Stimulated activated CD8-positive, alpha-beta memory T cell treated with anti-CD3 and anti-CD28 coated beads, Interleukin-7, amount 100 ng/mL, for 4 hours (primary cell): ENCODE data around the gene SUPV3L1.
"Not testable (repeated sequence)": the region's sequence is repeated elsewhere in the genome, so short reads cannot be mapped to it uniquely, and the experiment has no call there.

Experiments used
- DNase-seq, 2 donors: peaks; one replicate each; pipeline ENCODE4 v3.0.0-alpha.2; 2020; ENCODE audit warnings: low read depth in 2 of 2

The SUPV3L1 gene

DNA sequence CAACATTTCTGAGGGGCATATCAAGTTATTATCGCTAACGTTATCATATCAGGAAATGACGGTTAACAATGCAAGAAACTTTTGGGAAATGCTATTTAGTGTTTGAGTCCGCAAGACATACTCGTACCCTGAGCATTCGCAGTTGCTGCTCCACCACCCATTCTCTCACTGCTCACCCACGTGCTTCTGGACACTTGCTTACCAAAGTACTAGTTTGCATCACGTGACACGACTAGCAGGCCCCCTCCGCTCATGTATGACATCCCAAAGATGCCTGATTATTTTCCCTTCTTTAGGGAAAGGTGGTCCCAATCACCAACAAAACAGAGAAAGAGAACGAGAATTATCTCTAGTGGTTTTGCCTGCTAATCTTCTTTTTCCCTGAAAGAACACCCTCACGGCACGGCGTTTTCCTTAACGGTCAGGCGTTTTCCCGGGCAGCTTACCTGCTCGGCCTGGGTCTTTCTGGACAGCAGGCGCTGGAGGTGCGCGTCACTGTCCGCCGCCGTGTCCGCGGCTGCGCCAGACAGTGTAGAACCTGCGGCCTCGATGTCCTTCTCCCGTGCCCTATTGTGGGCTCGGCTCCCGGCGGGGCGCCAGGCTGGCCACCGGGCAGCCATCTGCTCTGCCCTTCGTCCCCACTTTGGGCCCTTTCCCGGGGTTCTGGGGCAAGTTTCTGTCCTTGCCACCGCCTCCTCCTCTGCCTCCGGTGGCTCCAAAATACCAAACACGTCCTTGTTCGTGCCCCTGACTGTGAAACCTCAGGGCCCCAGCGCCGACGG lies at the start of gene SUPV3L1:
Gene SUPV3L1, plus strand, starts transcription at position 492 of the 782 bp plus-strand sequence. Its CDS starts 58 bp downstream, at position 550.
- peak; percentile 78 to 84 for DNase-seq

DNA sequence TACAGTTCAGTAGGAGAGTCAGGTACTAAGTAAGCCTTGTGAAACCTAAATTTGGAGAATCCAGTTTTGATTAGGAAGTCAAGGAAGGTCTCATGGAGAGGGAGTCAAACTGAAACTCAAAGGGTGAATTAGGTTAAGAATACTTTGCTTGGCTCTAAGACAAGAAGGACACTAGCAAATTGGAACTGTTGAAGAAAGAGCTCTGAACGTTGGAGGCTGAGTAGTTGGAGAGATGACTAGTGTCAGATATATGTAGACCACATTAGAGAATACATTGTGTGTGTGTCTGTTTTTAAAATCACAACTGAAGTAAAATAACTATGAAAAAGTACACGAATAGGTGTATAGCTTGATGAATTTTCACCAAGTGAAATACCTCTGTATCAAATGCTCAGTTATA lies 49.8 kb upstream of the SUPV3L1 start:
- DNase-seq: no peak

DNA sequence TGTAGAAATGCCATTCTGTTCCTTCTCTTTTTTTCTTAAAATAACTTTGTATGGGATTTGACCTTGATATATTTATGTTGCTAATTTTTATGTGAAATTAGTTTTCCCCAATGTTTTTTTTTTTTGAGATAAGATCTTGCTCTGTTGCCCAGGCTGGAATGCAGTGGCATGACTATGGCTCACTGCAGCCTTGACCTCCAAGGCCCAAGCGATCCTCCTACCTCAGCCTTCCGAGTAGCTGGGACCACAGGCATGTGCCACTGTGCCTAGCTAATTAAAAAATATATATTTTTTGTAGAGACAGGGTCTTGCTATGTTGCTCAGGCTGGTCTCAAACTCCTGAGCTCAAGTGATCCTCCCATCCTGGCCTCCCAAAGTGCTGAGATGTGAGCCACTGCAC lies 40.1 kb upstream of the SUPV3L1 start:
- no peak for DNase-seq

DNA sequence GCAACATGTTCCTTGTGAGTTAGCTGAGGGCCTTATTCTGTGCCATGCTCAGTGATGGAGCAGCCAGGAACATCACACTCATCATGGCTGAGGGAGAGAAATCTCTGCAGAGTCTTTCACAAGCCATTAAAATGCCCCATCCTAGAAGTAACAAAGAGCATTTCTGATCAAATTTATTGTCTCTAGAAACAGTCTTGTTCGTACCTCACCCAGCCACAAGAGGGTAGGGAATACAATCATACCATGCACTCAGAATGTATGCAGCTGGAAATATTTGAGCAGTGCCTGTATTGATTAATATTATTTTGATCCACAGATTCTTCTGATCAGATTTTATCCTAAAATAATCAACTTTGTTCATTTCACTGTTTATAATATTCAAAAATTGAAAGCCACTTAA lies 38.7 kb upstream of the SUPV3L1 start:
- DNase-seq: no peak

DNA sequence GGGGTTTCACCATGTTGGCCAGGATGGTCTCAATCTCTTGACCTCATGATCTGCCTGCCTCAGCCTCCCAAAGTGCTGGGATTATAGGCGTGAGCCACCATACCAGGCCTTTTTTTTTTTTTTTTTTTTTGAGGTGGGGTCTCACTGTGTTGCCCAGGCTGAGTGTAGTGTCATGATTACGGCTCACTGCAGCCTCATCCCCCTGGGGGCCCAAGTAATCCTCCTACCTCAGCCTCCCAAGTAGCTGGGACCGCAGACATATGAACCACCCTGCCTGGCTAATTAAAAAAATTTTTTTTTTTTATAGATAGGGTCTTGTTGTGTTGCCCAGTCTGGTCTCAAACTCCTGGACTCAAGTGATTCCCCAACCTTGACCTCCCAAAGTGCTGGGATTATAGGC lies 38.0 kb upstream of the SUPV3L1 start:
- DNase-seq: not testable (repeated sequence)

DNA sequence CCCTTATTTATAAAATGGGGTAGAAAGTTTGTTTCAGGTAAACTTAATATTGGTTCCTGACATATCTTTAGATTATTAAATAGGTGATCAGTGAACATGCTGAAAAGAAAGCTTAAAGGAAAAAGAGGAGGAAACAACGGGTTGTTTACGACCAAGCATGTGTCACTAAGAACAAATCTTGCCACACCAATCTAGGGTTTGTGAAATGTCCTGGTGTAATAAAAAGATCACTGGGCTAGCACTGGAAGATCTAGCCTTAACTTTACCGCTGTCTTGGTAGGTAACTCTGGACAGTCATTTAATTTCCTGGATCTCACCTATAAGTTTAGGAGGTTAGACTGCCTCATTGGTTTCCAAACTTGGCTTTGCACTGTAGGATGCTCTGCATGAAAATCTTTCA lies 37.1 kb upstream of the SUPV3L1 start:
- DNase-seq: no peak

DNA sequence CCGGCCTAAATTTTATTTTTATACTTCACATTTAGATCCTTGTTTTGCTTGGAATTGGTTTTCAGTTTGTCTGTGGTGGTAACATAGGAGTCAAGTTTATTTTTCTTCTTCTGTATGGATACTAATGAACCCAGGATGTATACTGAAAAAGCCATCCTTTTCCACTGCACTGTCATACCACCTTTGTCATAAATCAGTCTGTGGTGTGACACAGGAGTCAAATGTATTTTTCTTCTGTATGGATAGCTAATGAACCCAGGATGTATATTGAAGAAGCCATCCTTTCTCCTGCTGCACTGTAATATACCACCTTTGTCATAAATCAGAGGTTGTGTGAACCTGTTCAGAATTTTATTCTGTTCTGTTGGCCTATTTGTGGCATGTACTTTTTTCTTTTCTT lies 34.7 kb upstream of the SUPV3L1 start:
- no peak for DNase-seq

DNA sequence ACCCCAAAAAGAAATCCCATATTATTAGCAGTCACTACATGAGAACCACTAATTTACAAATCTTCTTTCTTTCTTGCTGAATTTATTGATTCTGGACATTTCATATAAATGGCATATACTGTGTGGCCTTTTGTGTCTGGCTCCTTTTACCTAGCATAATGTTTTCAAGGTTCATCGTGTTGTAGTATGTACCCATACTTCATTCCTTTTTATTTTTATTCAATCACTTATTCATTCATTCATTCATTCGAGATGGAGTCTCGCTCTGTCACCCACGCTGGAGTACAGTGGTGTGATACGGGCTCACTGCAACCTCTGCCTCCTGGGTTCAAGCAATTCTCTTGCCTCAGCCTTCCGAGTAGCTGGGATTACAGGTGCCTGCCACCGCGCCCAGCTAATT lies 34.2 kb upstream of the SUPV3L1 start:
- no peak for DNase-seq

DNA sequence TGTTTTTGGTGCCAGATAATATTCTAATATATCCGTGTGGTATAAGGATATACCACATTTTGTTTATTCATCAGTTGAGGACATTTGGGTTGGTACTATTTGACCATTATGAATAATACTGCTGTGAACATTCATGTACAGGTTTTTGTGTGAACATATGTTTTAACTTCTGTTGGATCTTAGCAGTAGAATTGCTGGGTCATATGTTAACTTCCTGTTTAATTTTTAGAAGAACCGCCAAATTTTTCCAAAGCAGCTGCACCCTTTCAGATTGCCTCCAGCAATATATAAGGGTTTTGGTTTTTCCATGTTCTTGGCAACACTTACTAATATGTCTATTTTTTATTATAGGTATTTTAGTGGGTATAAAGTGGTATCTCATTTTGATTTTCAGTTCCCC lies 33.3 kb upstream of the SUPV3L1 start:
- no peak for DNase-seq

DNA sequence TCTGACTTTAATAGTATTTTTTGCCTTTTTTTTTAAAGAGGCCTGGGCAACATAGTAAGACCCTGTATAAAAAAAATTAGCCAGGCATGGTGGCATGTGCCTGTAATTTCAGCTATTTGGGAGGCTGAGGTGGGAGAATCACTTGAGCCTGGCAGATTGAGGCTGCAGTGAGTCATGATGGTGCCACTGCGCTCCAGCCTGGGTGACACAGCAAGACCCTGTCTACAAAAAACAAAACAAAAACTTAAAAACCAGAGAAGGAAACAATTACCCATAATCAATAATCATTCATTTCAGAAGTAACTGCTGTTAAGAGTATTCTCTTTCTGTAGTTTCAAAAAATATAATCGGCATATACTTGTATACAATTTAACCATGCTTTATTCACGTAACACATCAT lies 28.1 kb upstream of the SUPV3L1 start:
- no peak for DNase-seq

DNA sequence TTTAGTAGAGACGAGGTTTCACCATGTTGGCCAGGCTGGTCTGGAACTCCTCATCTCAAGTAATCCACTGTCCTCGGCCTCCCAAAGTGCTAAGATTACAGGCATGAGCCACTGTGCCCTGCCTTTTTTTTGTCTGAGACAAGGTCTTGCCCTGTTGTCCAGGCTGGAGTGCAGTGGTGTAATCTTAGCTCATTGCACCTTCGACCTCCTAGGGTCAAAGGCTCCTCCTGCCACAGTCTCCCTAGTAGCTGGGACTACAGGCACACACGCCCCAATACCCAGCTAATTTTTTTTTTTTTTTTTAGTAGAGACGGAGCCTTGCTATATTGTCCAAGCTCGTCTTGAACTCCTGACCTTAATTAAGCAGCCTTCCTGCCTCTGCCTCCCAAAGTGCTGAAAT lies 26.8 kb upstream of the SUPV3L1 start:
- DNase-seq: no peak

DNA sequence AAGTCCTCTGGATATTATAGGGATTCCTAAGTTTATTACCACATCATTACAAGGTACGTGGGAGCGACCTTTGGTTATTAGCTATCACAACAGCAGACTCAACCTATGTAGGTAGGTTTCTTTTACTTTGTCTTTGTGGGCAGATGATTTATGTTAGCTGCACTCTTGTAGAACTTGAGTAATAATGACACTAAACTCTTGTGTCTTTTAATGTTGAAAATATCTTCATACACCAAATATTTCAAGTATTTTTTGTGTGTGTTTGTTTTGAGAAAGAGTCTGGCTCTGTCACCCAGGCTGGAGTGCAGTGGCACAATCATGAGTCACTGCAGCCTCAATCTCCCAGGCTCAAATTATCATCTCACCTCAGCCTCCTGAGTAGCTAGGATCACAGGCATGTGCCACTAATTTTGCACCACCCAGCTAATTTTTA lies 19.2 kb upstream of the SUPV3L1 start:
- no peak for DNase-seq

DNA sequence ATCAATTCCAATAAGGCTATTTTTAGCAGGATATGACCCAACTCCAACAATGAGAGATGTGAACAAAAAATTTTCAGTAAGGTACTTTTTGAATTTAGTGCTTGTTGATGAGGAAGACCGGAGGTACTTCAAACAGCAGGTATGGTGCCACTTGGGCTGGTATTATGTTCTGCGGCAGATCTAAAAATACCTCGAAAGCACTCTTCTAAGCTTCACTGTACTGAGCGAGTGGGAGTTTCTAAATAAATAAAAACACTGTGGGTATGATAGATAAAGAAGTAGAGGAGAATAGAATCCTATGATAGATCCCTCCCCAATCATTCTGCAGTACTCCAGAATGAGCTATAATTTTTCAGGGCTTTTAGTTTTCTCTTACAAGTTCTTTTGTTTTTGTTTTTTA lies 11.5 kb upstream of the SUPV3L1 start:
- no peak for DNase-seq

DNA sequence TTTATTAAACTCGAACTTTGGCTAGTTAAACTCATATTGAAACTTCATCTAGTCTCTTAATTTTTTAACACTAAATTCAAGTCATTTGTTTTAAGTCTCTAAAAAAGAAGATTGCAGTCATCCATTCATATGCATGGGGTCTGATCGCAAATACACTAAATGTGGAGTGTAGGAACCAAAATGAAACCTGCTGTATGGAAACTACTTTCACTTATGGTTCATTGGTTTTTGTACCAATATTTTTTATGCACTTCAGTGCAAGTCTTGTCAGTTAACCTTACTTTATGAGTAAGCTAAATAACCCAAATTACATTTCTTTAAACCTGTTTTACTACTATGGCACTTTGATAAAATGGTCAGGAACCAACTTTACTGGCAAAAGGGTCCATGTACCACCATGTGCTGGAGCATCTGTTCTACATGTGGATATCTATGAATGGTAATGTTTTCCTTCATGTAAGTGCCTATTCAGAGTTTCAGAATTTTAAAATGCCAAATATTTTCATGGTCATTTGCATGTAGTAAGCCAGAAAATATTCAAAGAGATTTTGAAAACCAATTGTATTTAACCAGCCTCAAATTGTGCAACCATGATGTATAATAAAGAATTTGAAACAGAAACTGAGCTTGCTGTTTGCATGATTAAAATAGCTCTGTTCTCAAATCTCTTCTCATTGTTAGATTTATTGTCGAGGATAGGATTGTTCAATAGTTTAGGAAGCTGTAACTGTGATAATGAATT lies 7.6 kb upstream of the SUPV3L1 start:
- no peak for DNase-seq

DNA sequence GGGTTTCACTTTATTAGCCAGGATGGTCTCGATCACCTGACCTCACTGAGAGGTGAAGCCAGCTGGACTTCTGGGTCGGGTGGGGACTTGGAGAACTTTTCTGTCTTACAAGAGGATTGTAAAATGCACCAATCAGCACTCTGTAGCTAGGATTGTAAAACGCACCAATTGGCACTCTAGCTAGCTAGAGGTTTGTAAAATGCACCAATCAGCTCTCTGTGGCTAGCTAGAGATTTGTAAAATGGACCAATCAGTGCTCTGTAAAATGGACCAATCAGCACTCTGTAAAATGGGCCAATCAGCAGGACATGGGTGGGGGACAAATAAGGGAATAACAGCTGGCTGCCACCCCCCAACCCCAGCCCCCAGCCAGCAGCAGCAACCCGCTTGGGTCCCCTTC lies 4.7 kb upstream of the SUPV3L1 start:
- DNase-seq: not testable (repeated sequence)

DNA sequence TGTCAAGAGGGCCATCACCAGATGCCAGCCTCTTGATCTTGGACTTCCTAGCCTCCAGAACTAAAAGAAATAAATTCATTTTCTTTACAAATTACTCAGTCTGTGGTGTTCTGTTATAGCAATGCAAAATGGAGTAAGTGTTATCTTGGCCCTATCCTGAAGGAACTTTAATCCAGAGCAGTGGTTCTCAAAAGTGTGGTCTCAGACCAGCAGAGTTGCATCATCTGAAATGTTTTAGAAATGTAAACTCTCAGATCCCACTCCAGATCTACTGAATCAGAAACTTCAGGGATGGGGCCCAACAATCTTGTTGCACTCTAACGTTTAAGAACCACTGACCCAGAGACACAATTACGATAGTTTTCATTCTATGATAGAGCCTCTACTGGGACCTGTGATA lies 3.2 kb upstream of the SUPV3L1 start:
- DNase-seq: no peak

DNA sequence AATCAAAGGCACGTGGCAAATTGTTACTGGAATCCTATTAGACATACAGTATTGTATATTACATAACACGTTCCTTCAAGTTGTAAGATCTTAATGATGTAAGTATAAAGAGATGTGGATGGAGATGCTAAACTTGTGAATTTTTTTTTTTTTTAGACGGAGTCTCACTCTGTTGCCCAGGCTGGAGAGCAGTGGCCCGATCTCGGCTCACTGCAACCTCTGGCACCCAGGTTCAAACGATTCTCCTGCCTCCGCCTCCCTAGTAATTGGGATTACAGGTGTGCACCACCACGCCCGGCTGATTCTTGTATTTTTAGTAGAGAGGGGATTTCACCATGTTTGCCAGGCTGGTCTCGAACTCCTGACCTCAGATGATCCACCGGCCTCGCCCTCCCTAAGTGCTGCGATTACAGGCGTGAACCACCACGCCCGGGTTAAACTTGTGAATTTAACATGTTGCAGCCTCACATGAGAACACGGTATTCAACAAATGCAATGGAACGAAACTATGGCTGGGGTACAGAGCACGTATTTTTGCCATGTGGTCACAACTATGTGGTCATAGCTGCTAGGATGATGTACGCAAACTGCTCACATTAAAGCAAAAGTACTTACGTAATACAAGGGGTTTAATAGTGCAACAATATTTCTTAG lies 818 bp upstream of the SUPV3L1 start:
- peak; percentile 19 to 21 for DNase-seq

DNA sequence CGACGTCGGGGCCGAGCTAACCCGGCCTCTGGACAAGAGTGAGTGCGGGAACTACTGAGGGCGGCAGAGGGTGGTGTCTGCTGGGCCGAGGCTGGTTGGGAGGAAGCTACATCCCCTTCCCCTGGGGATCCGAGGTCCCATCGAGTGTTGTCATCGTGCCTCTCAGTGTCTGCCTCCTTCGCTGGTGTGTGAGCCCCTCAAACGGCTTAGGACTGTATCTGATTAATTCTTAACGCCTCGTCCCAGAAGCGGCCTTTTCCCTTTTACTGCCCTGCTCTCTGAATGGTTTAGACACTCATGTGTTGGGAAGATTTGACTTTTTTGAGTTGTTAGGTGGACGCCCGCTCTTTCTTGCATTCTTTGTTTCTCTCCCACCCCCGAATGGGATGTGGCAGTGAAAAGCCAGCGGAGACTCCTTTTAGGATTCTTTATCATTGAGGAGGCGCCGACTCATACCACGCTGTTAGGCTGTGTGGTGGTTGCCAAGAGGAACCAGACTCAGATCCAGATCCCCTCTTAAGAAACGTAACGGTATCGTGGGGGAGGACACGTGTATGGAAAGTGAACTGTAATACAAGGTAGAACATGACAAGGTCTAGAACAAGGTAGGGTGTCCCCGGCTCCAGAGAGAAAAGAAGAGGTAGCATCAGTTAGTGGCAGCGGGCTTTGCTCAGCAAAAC lies 631 bp downstream of the SUPV3L1 start:
- no peak for DNase-seq

DNA sequence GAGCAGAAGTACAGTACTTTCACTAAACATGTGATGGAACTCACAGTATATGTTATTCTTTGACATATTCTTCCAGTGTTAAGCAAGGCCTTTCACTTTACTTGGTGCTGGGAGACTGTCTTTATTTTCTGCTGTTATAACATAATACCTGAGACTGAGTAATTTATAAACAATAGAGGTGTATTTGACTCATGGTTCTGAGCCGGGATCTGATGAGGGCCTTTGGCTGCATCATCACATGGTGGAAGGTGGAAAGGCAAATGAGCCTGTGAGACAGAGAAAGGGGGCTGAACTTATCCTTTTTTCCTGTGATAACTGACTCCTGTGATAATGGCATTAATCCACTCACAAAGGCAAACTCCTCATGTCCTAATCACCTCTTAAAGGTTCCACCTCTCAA lies 1.4 kb downstream of the SUPV3L1 start:
- no peak for DNase-seq

DNA sequence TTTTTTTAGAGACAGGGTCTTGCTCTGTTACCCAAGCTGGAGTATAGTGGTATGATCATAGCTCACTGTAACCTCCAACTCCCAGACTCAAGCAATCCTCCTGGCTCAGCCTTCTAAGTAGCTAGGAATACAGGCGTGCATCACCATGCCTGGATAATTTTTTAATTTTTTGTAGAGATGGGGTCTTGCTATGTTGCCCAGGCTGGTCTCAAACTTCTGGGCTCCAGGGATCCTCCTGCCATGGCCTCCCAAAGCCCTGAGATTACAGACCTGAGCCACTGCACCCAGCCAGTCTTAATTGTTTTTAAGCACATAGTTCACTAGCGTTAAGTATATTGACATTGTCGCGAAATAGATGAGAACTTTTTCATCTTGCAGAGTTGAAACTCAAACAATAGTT lies 2.0 kb downstream of the SUPV3L1 start:
- no peak for DNase-seq

DNA sequence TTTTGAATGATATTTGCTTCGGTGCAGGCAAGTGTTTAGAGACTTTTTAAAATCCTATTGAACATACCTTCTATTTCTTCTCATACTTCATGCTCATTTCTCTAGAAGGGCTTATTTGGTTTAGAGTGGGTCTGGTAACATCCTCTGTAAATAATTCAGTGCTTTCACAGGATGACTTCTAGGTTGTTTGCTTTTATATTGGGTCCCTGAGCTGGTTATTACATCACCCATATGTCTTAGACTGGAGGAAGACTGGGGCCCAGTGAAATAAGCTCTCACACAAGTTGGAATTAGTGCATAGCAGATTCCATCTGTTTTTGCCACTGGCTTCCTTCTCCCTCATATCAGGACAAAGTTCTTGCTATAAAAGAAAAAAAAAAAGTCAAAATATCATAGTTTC lies 6.5 kb downstream of the SUPV3L1 start:
- DNase-seq: no peak

DNA sequence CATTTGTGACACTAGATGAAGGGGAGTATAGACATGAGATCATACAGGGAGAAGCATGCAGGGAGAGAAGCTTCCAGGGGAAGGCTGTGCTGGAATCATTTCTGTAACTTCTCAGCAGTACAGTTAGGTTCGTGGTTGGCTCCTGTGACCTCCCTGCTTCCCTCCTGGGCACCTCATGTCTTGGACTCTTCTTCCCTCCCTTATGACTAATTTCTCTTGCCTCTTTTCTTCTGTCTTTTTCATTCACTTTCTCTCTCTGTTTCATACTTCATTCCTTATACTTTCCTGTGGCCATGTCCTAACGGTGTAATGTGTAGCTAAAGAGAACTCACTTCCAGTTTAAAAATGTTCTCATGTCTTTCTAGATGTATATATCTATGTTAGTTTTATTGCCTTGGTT lies 21.0 kb downstream of the SUPV3L1 start:
- DNase-seq: no peak
